HepG2 (cell line): ENCODE data around the gene DNAJB11. TPM values are rescaled to one million over a fixed set of nuclear protein-coding genes. Genes with fewer than 3 reads are reported as not detected.

ENCODE experiments used
- ATAC-seq: fragments of 200-7000 bp; cut with Tn5 transposase; 3 replicates; pipeline ENCODE4 v1.9.1; 2020; ENCODE audit warnings: mild to moderate bottlenecking, moderate library complexity
- BruUV-seq: library from RNA; stranded (reverse); fragments of 400-500 nt; replicated peaks from 2 replicates; lab custom pipeline; 2021; lab: Mats Ljungman, UMichigan
- CTCF ChIA-PET: fragments of 300-600 bp; formaldehyde crosslinking; extraction: SDS; loops from one replicate; lab custom pipeline; 2021; ENCODE audit warnings: low total read pairs, inconsistent platforms, low intra/inter-chr PET ratio; lab: Yijun Ruan, JAX
- POLR2A ChIA-PET: fragments of 350-600 bp; sonication (Branson Sonifier 250); formaldehyde crosslinking; loops from one replicate; lab custom pipeline; 2020; ENCODE audit warnings: antibody characterized with exemption, inconsistent platforms; lab: Yijun Ruan, JAX
- DNase-seq: peaks from one replicate; pipeline ENCODE4 v3.0.0-alpha.2; 2015; ENCODE audit warnings: low spot score
- FAIRE-seq: peaks from 3 replicates; lab custom pipeline; 2011; peaks lifted over from hg19 to GRCh38; lab: Jason Lieb, UNC
- H2AFZ ChIP-seq: one replicate; pipeline ENCODE4 v1.6.1; 2011; ENCODE audit warnings: low read length, inconsistent platforms
- H3K27ac ChIP-seq: fragments of 300-600 bp; 3 replicates; pipeline ENCODE4 v1.8.0; 2011; ENCODE audit warnings: mixed run types, mild to moderate bottlenecking, mixed read lengths, low read length, inconsistent platforms; ENCODE audit not compliant: insufficient read depth; ENCODE audit errors: extremely low read length
- H3K27me3 ChIP-seq, 2 experiments: fragments of 200-600 bp in 1 of 2; 2 replicates in 1 of 2; 3 replicates in 1 of 2; pipeline versions ENCODE4 v1.6.0 to v1.8.0; 2011; ENCODE audit warnings: low read length in 2 of 2, mild to moderate bottlenecking in 2 of 2, moderate library complexity in 2 of 2, inconsistent platforms in 1 of 2; ENCODE audit not compliant: insufficient read depth in 2 of 2, control insufficient read depth in 1 of 2
- H3K36me3 ChIP-seq, 2 experiments: fragments of 200-600 bp in 1 of 2; replicated peaks in 1 of 2; 2 replicates in 1 of 2; 3 replicates in 1 of 2; pipeline versions ENCODE4 v1.5.1 to v1.8.0; 2011; ENCODE audit warnings: low read length in 2 of 2, inconsistent platforms in 1 of 2; ENCODE audit not compliant: insufficient read depth in 2 of 2, control insufficient read depth in 1 of 2
- H3K4me1 ChIP-seq: 2 replicates; pipeline ENCODE4 v1.5.1; 2012; ENCODE audit warnings: low read length, inconsistent platforms; ENCODE audit not compliant: insufficient read depth
- H3K4me2 ChIP-seq: 2 replicates; pipeline ENCODE4 v1.6.0; 2011; ENCODE audit warnings: low read depth, low read length, inconsistent platforms
- H3K4me3 ChIP-seq, 3 experiments: fragments of 200-600 bp in 1 of 3; sonication (generic), shearing (Covaris generic) in 1 of 3; replicated peaks in 1 of 3; 2 replicates each; pipeline ENCODE4 v1.5.1; 2011 to 2016; ENCODE audit warnings: low read length in 3 of 3, inconsistent platforms in 2 of 3, low read depth in 2 of 3, mild to moderate bottlenecking in 2 of 3, control low read depth in 1 of 3, mixed read lengths in 1 of 3; ENCODE audit not compliant: insufficient read depth in 1 of 3
- H3K79me2 ChIP-seq: one replicate; pipeline ENCODE4 v1.6.1; 2011; ENCODE audit warnings: low read length, inconsistent platforms; ENCODE audit not compliant: insufficient read depth
- H3K9ac ChIP-seq: 2 replicates; pipeline ENCODE4 v1.6.0; 2011; ENCODE audit warnings: mild to moderate bottlenecking, low read depth, low read length, inconsistent platforms; ENCODE audit not compliant: insufficient read depth
- H3K9me3 ChIP-seq: 2 replicates; pipeline ENCODE4 v1.5.1; 2012; ENCODE audit warnings: mild to moderate bottlenecking, low read length
- H4K20me1 ChIP-seq: 2 replicates; pipeline ENCODE4 v1.6.0; 2011; ENCODE audit warnings: inconsistent platforms, mild to moderate bottlenecking, low read length, moderate library complexity; ENCODE audit not compliant: insufficient read depth
- AGO2 ChIP-seq: fragments of 200-400 bp; formaldehyde crosslinking; optimal IDR thresholded peaks from 2 replicates; pipeline ENCODE3; 2017; ENCODE audit warnings: mild to moderate bottlenecking, low read depth, low read length, moderate library complexity
- CREB1 ChIP-seq, 2 experiments: fragments of 450-650 bp in 1 of 2; IDR thresholded peaks; 2 replicates each; pipeline ENCODE4 v1.6.1; 2016 to 2017; ENCODE audit warnings: control low read depth in 1 of 2, mild to moderate bottlenecking in 1 of 2, missing compliant biosample characterization in 1 of 2, missing genetic modification characterization in 1 of 2
- DR1 ChIP-seq: sonication (generic); formaldehyde crosslinking; IDR thresholded peaks from 2 replicates; pipeline ENCODE4 v1.8.0; 2021; ENCODE audit warnings: mild to moderate bottlenecking, missing genetic modification reagents, inconsistent platforms
- FOXP1 ChIP-seq, 2 experiments: fragments of 450-650 bp in 1 of 2; IDR thresholded peaks; 2 replicates each; pipeline ENCODE4 v1.6.1; 2017 to 2018; ENCODE audit warnings: antibody characterized with exemption in 1 of 2
- KAT8 ChIP-seq: IDR thresholded peaks from 2 replicates; pipeline ENCODE4 v1.6.1; 2016; ENCODE audit warnings: missing genetic modification reagents, missing compliant biosample characterization
- KDM6A ChIP-seq: IDR thresholded peaks from 2 replicates; pipeline ENCODE4 v1.6.1; 2016; ENCODE audit warnings: low read depth
- NFE2L1 ChIP-seq: sonication (generic); formaldehyde crosslinking; IDR thresholded peaks from 2 replicates; pipeline ENCODE4 v1.4.0; 2020; ENCODE audit warnings: missing genetic modification reagents, mild to moderate bottlenecking, borderline replicate concordance
- NR2F1 ChIP-seq, 2 experiments: fragments of 450-650 bp in 1 of 2; formaldehyde crosslinking in 1 of 2; IDR thresholded peaks; 2 replicates each; pipeline versions ENCODE4 v1.5.0 to v1.6.1; 2016 to 2020; ENCODE audit warnings: mild to moderate bottlenecking in 1 of 2, missing compliant biosample characterization in 1 of 2, missing genetic modification reagents in 1 of 2, moderate library complexity in 1 of 2
- PAF1 ChIP-seq: IDR thresholded peaks from 2 replicates; pipeline ENCODE4 v1.6.1; 2016; ENCODE audit warnings: missing genetic modification reagents, missing compliant biosample characterization
- RORA ChIP-seq: sonication (generic); formaldehyde crosslinking; IDR thresholded peaks from 2 replicates; pipeline ENCODE4 v1.5.0; 2020; ENCODE audit warnings: mild to moderate bottlenecking, missing genetic modification reagents, moderate library complexity
- TFDP1 ChIP-seq: IDR thresholded peaks from 2 replicates; pipeline ENCODE4 v1.6.1; 2016; ENCODE audit warnings: missing compliant biosample characterization, missing genetic modification reagents, borderline replicate concordance
- ZC3H13 ChIP-seq: sonication (generic); formaldehyde crosslinking; IDR thresholded peaks from 2 replicates; pipeline ENCODE4 v1.8.1; 2023; ENCODE audit warnings: mild to moderate bottlenecking, missing genetic modification reagents, moderate library complexity
- ZNF589 ChIP-seq: sonication (generic); formaldehyde crosslinking; conservative IDR thresholded peaks from 2 replicates; pipeline ENCODE4 v1.8.0; 2022; ENCODE audit warnings: mild to moderate bottlenecking, moderate library complexity, missing genetic modification reagents
- ZNF792 ChIP-seq: IDR thresholded peaks from 2 replicates; pipeline ENCODE4 v1.6.1; 2016
- WGBS: methylation state at CpG from one replicate; pipeline ENCODE4 v1.1.6; 2017; ENCODE audit warnings: low lambda C conversion rate; 5-methylcytosine and 5-hydroxymethylcytosine counted together
- in situ Hi-C: cut with HindIII; loops from 2 replicates; pipeline ENCODE4 v1.10.0; 2017; ENCODE audit warnings: low pct_unique_long_range_greater_than_20kb; ENCODE audit not compliant: extremely low pct_ligation_motif_present
- intact Hi-C: fragments of 100-400 bp; cut with micrococcal nuclease; formaldehyde crosslinking; loops from one replicate; pipeline ENCODE4 v1.10.0; 2022; ENCODE audit not compliant: unreplicated experiment
- polyA plus RNA-seq, 8 experiments: library from polyadenylated mRNA; depleted of rRNA in 3 of 8; stranded (reverse) in 7 of 8; unstranded in 1 of 8; fragments of >200 nt; fragmentation: Illumina TruSeq in 4 of 8; extraction: Trizol in 4 of 8; gene quantifications; 2 replicates each; pipeline versions ENCODE4 v1.2.1 to v1.2.3, GENCODE V29; 2011 to 2016; ENCODE audit warnings: low read depth in 4 of 8, missing spikeins in 1 of 8, mixed read lengths in 1 of 8; ENCODE audit not compliant: insufficient read depth in 1 of 8
- total RNA-seq, 5 experiments: library from RNA; depleted of rRNA; stranded (reverse); fragments of >200 nt; fragmentation: Illumina TruSeq; extraction: Trizol; gene quantifications; 2 replicates each; pipeline ENCODE4 v1.2.3, GENCODE V29; 2016; ENCODE audit warnings: low read depth in 1 of 5
- TF ChIP-seq, protein P1 (sequence below): sonication (generic); formaldehyde crosslinking; conservative IDR thresholded peaks from 2 replicates; pipeline ENCODE4 v1.8.0; 2022; ENCODE audit warnings: low read depth, missing genetic modification reagents
- TF ChIP-seq, protein P2 (sequence below): sonication (generic); formaldehyde crosslinking; IDR thresholded peaks from 2 replicates; pipeline ENCODE4 v1.5.0; 2020; ENCODE audit warnings: missing genetic modification reagents, mild to moderate bottlenecking, borderline replicate concordance
- TF ChIP-seq, protein P3 (sequence below): sonication (generic); formaldehyde crosslinking; IDR thresholded peaks from 2 replicates; pipeline ENCODE4 v1.4.0; 2020; ENCODE audit warnings: mild to moderate bottlenecking, missing genetic modification reagents

DNAJB11 gene
- total and polyA plus RNA-seq, 2 of the 13 experiments (the other 11 are each of a cell fraction or from before 2014, with no cell fraction given) = 41.0 to 132 TPM

- Histone ChIP-seq H4K20me1 (peaks cover 56% of the 10 kb centered on the region), H3K4me2 (no peak overlapping the region), H3K79me2 (no peaks in the 10 kb centered on the region), H3K9me3 (no peaks in the 10 kb centered on the region), H3K36me3 (peaks cover 9 to 23% of the 10 kb centered on the region in 2 experiments), H3K4me1 (peaks cover 9% of the 10 kb centered on the region; the same call in 1 of the 2 replicates), H3K27ac (peak overlapping the region; percentile 3), H3K9ac (no peak overlapping the region), H2AFZ (no peak overlapping the region), H3K27me3 (no peaks in the 10 kb centered on the region), H3K4me3 (no peak overlapping the region)
- CTCF ChIA-PET = no interaction called here
- 80% methylated on average over 7 of the region's 7 CpGs for WGBS
- ATAC-seq (peak; percentile 24), FAIRE-seq (peak; percentile 46), DNase-seq (no peak)
- POLR2A ChIA-PET = interaction anchor here (0.7 to 27.1 kb wide), 14 partner anchors 9 to 258 kb away, joined by 3 to 854 read pairs (median 4); partner anchors contain the start of genes AHSG, DNAJB11 and HRG
- intact Hi-C loops = loop anchor here (2.0 kb wide), 1 partner anchor 131 kb away; no protein-coding TSS in a partner anchor
- in situ Hi-C loops = no loop called here
- BruUV-seq = no TSS peak
- TF ChIP-seq DR1 (CRISPR knock-in tag) = no peak
- TF ChIP-seq TFDP1 (CRISPR knock-in tag) = no peak
- peak; percentile 22; the same call in 1 of the 2 replicates for TF ChIP-seq ZNF589 (CRISPR knock-in tag)
- 0 out of 2 replicates have a peak, but pooled peaks have one; percentile 41 for TF ChIP-seq ZNF792 (CRISPR knock-in tag)
- 0 out of 2 replicates have a peak, but pooled peaks have one; percentile 23 for TF ChIP-seq RORA (CRISPR knock-in tag)
- TF ChIP-seq KAT8 (CRISPR knock-in tag) = peak; percentile 0; the same call in 1 of the 2 replicates
- TF ChIP-seq FOXP1 (IDR thresholded peaks at IDR 0.05) = no peak
- TF ChIP-seq FOXP1 (CRISPR knock-in tag; IDR thresholded peaks at IDR 0.05) = 0 out of 2 replicates have a peak, but pooled peaks have one; percentile 2
- TF ChIP-seq AGO2 = no peak
- TF ChIP-seq CREB1 (IDR thresholded peaks at IDR 0.05) = no peak
- no peak for TF ChIP-seq CREB1 (CRISPR knock-in tag; IDR thresholded peaks at IDR 0.05)
- TF ChIP-seq NR2F1 (CRISPR knock-in tag; IDR thresholded peaks at IDR 0.05) = no peak
- TF ChIP-seq, protein P1, sequence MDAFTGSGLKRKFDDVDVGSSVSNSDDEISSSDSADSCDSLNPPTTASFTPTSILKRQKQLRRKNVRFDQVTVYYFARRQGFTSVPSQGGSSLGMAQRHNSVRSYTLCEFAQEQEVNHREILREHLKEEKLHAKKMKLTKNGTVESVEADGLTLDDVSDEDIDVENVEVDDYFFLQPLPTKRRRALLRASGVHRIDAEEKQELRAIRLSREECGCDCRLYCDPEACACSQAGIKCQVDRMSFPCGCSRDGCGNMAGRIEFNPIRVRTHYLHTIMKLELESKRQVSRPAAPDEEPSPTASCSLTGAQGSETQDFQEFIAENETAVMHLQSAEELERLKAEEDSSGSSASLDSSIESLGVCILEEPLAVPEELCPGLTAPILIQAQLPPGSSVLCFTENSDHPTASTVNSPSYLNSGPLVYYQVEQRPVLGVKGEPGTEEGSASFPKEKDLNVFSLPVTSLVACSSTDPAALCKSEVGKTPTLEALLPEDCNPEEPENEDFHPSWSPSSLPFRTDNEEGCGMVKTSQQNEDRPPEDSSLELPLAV (CRISPR knock-in tag) = no peak
- no peak for TF ChIP-seq KDM6A (CRISPR knock-in tag)
- peak; percentile 99 for TF ChIP-seq PAF1
- TF ChIP-seq ZC3H13 (CRISPR knock-in tag) = peak; percentile 82; the same call in 1 of the 2 replicates
- TF ChIP-seq, protein P2, sequence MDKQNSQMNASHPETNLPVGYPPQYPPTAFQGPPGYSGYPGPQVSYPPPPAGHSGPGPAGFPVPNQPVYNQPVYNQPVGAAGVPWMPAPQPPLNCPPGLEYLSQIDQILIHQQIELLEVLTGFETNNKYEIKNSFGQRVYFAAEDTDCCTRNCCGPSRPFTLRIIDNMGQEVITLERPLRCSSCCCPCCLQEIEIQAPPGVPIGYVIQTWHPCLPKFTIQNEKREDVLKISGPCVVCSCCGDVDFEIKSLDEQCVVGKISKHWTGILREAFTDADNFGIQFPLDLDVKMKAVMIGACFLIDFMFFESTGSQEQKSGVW (CRISPR knock-in tag) = no peak
- no peak for TF ChIP-seq NFE2L1
- TF ChIP-seq, protein P3, sequence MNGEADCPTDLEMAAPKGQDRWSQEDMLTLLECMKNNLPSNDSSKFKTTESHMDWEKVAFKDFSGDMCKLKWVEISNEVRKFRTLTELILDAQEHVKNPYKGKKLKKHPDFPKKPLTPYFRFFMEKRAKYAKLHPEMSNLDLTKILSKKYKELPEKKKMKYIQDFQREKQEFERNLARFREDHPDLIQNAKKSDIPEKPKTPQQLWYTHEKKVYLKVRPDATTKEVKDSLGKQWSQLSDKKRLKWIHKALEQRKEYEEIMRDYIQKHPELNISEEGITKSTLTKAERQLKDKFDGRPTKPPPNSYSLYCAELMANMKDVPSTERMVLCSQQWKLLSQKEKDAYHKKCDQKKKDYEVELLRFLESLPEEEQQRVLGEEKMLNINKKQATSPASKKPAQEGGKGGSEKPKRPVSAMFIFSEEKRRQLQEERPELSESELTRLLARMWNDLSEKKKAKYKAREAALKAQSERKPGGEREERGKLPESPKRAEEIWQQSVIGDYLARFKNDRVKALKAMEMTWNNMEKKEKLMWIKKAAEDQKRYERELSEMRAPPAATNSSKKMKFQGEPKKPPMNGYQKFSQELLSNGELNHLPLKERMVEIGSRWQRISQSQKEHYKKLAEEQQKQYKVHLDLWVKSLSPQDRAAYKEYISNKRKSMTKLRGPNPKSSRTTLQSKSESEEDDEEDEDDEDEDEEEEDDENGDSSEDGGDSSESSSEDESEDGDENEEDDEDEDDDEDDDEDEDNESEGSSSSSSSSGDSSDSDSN (CRISPR knock-in tag) = no peak
Observed at GRCh38 chr3:186621894-186622650, 51.6 kb downstream of the DNAJB11 start.
